ENCODE results near the gene FSHR. TPM values are rescaled to one million over a fixed set of nuclear protein-coding genes. Genes with fewer than 3 reads are reported as not detected.

The FSHR gene
- total RNA-seq, 6 experiments from 2014 or later: not detected

- Mint-ChIP-seq H3K4me1 (ENCODE audit: low read depth) (no peaks in the 10 kb centered on the region), H3K9me3 (peaks cover 37% of the 10 kb centered on the region), H3K4me3 (no peak overlapping the region), H3K36me3 (ENCODE audit: low read depth) (no peaks in the 10 kb centered on the region), H3K27ac (no peak overlapping the region), H3K27me3 (ENCODE audit: insufficient read depth) (no peaks in the 10 kb centered on the region)
- TF ChIP-seq CTCF (IDR thresholded peaks at IDR 0.05): no peak
- no peak for DNase-seq
Measured at GRCh38 chr2:49002750-49003149, 151.6 kb downstream of the FSHR start.

DNA sequence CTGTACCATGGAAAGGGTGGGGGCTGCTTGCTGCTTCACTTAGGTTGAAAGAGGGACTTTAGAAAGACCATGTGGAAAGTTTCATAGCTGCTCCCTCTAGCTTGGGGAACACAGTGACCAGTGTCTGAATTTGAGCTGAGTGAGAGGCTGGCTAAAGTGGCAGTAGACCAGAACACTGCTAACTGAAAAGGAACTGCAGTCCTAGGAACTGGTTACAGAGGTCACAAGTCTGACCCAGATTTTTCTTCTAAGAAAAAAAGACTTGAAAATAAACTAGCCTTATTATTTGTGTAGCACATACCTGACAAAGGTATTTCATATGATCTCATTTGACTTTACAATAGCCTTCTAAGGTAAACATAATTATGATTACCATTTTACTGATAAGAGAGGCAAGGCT is 153.6 kb downstream of the FSHR start:
- no peak for TF ChIP-seq CTCF (IDR thresholded peaks at IDR 0.05)
- Mint-ChIP-seq H3K27me3 (ENCODE audit: insufficient read depth) (no peaks in the 10 kb centered on the region), H3K9me3 (peaks cover 26% of the 10 kb centered on the region), H3K4me1 (ENCODE audit: low read depth) (no peaks in the 10 kb centered on the region), H3K36me3 (ENCODE audit: low read depth) (no peaks in the 10 kb centered on the region), H3K27ac (no peak overlapping the region), H3K4me3 (no peak overlapping the region)
- no peak for DNase-seq

GRCh38 chr2:48998449-48998848 is 155.9 kb downstream of the FSHR start:
- no peaks in the 10 kb centered on the region for H3K4me1 Mint-ChIP-seq (ENCODE audit: low read depth)
- no peak overlapping the region for H3K27ac Mint-ChIP-seq
- peaks cover 24% of the 10 kb centered on the region for H3K9me3 Mint-ChIP-seq
- no peaks in the 10 kb centered on the region; the same call in 1 of the 2 replicates for H3K27me3 Mint-ChIP-seq (ENCODE audit: insufficient read depth)
- H3K4me3 Mint-ChIP-seq: no peak overlapping the region
- H3K36me3 Mint-ChIP-seq (ENCODE audit: low read depth): no peaks in the 10 kb centered on the region
- no peak for TF ChIP-seq CTCF (IDR thresholded peaks at IDR 0.05)
- no peak for DNase-seq

- H3K36me3 Mint-ChIP-seq (ENCODE audit: low read depth): peaks cover 7% of the 10 kb centered on the region; the same call in 1 of the 2 replicates
- DNase-seq: no peak
- no peaks in the 10 kb centered on the region for H3K4me1 Mint-ChIP-seq (ENCODE audit: low read depth)
- H3K4me3 Mint-ChIP-seq: no peak overlapping the region
- no peak for TF ChIP-seq CTCF (IDR thresholded peaks at IDR 0.05)
- H3K27ac Mint-ChIP-seq: no peak overlapping the region
- no peaks in the 10 kb centered on the region; the same call in 1 of the 2 replicates for H3K27me3 Mint-ChIP-seq (ENCODE audit: insufficient read depth)
- peaks cover 40% of the 10 kb centered on the region for H3K9me3 Mint-ChIP-seq
Measured at GRCh38 chr2:48993576-48993975, 160.7 kb downstream of the FSHR start.

GRCh38 chr2:48991415-48992131 is 162.7 kb downstream of the FSHR start:
- no peak for TF ChIP-seq CTCF (IDR thresholded peaks at IDR 0.05)
- DNase-seq: no peak
- no peaks in the 10 kb centered on the region; the same call in 1 of the 2 replicates for H3K27me3 Mint-ChIP-seq (ENCODE audit: insufficient read depth)
- no peak overlapping the region for H3K27ac Mint-ChIP-seq
- H3K9me3 Mint-ChIP-seq: peaks cover 44% of the 10 kb centered on the region
- H3K4me1 Mint-ChIP-seq (ENCODE audit: low read depth): no peaks in the 10 kb centered on the region
- H3K4me3 Mint-ChIP-seq: no peak overlapping the region
- peaks cover 7% of the 10 kb centered on the region; the same call in 1 of the 2 replicates for H3K36me3 Mint-ChIP-seq (ENCODE audit: low read depth)

Measured in HFFc6 (cell line).